Kidney epithelial cell (primary cell): Measurements from ENCODE around the gene CNIH3. TPM values are rescaled to one million over a fixed set of nuclear protein-coding genes. Genes with fewer than 3 reads are reported as not detected.

ENCODE experiments used
- DNase-seq: peaks from one replicate; pipeline ENCODE4 v3.0.0-alpha.2; 2010; ENCODE audit warnings: low read depth
- H3K27me3 ChIP-seq: 2 replicates; pipeline ENCODE4 v1.6.0; 2011; ENCODE audit warnings: low read length; ENCODE audit not compliant: control insufficient read depth, insufficient read depth
- H3K36me3 ChIP-seq: 2 replicates; pipeline ENCODE4 v1.5.1; 2011; ENCODE audit warnings: low read length; ENCODE audit not compliant: control insufficient read depth, insufficient read depth
- H3K4me3 ChIP-seq: 2 replicates; pipeline ENCODE4 v1.5.1; 2011; ENCODE audit warnings: low read depth, mild to moderate bottlenecking, control low read depth, low read length
- CTCF ChIP-seq: IDR thresholded peaks from 2 replicates; pipeline ENCODE4 v1.5.1; 2011; ENCODE audit warnings: mild to moderate bottlenecking, moderate library complexity, low read length, control low read depth, inconsistent platforms; ENCODE audit not compliant: insufficient read depth, poor library complexity, severe bottlenecking
- total RNA-seq: library from RNA; depleted of rRNA; stranded (reverse); fragments of >200 nt; gene quantifications from 2 replicates; pipeline ENCODE4 v1.2.3, GENCODE V29; 2015

CNIH3 gene
- total RNA-seq, 1 donor from 2014 or later = 4.2 TPM

- Histone ChIP-seq H3K36me3 (no peaks in the 10 kb centered on the region), H3K27me3 (no peaks in the 10 kb centered on the region), H3K4me3 (no peak overlapping the region)
- DNase-seq = no peak
- no peak for TF ChIP-seq CTCF
Measured at GRCh38 chr1:224714553-224714952, 98.4 kb downstream of the CNIH3 start.

GRCh38 chr1:224718470-224719053 is 102.4 kb downstream of the CNIH3 start:
- Histone ChIP-seq H3K27me3 (no peaks in the 10 kb centered on the region), H3K36me3 (no peaks in the 10 kb centered on the region), H3K4me3 (no peak overlapping the region)
- no peak for TF ChIP-seq CTCF
- DNase-seq = no peak

GRCh38 chr1:224719716-224720115 is 103.6 kb downstream of the CNIH3 start:
- Histone ChIP-seq H3K27me3 (no peaks in the 10 kb centered on the region), H3K4me3 (no peak overlapping the region), H3K36me3 (no peaks in the 10 kb centered on the region)
- no peak for TF ChIP-seq CTCF
- DNase-seq = no peak

- Histone ChIP-seq H3K36me3 (no peaks in the 10 kb centered on the region), H3K4me3 (no peak overlapping the region), H3K27me3 (no peaks in the 10 kb centered on the region)
- TF ChIP-seq CTCF = no peak
- no peak for DNase-seq
Measured at GRCh38 chr1:224720216-224720615, 104.1 kb downstream of the CNIH3 start.

- Histone ChIP-seq H3K27me3 (no peaks in the 10 kb centered on the region), H3K4me3 (no peak overlapping the region), H3K36me3 (no peaks in the 10 kb centered on the region)
- no peak for TF ChIP-seq CTCF
- no peak for DNase-seq
Measured at GRCh38 chr1:224721000-224721399, 104.9 kb downstream of the CNIH3 start.

- no peak for DNase-seq
- Histone ChIP-seq H3K4me3 (no peak overlapping the region), H3K36me3 (peaks cover 2% of the 10 kb centered on the region), H3K27me3 (no peaks in the 10 kb centered on the region)
- TF ChIP-seq CTCF = no peak
Measured at GRCh38 chr1:224722838-224723237, 106.7 kb downstream of the CNIH3 start.
